A673 (cell line): ENCODE measurements around the gene BHLHE23. TPM values are rescaled to one million over a fixed set of nuclear protein-coding genes. Genes with fewer than 3 reads are reported as not detected.

Experiments
- BruUV-seq: library from RNA; stranded (reverse); fragments of 400-500 nt; replicated peaks from 2 replicates; lab custom pipeline; 2021; lab: Mats Ljungman, UMichigan
- CTCF ChIA-PET: fragments of 300-600 bp; sonication (Branson Sonifier 250); formaldehyde crosslinking; loops from one replicate; lab custom pipeline; 2022; ENCODE audit warnings: antibody characterized with exemption; lab: Charles Lee
- POLR2A ChIA-PET: fragments of 300-600 bp; sonication (Branson Sonifier 250); formaldehyde crosslinking; loops from one replicate; lab custom pipeline; 2022; ENCODE audit warnings: antibody characterized with exemption; ENCODE audit not compliant: low non-redundant PET; lab: Charles Lee
- DNase-seq: peaks from one replicate; pipeline ENCODE4 v3.0.0-alpha.2; 2015; ENCODE audit warnings: low spot score
- H3K27ac ChIP-seq: fragments of 200-600 bp; sonication (generic); 2 replicates; pipeline ENCODE4 v1.5.1; 2016; ENCODE audit warnings: mixed run types, low read depth, mild to moderate bottlenecking, mixed read lengths, antibody characterized with exemption, low read length; ENCODE audit not compliant: poor library complexity, severe bottlenecking
- H3K27me3 ChIP-seq: fragments of 200-600 bp; sonication (generic); replicated peaks from 2 replicates; pipeline ENCODE4 v1.6.1; 2017; ENCODE audit warnings: mixed run types, low read depth, mild to moderate bottlenecking, mixed read lengths, antibody characterized with exemption, low read length; ENCODE audit not compliant: insufficient read depth, poor library complexity
- H3K36me3 ChIP-seq: fragments of 200-600 bp; sonication (generic); 2 replicates; pipeline ENCODE4 v1.6.1; 2016; ENCODE audit warnings: mixed run types, mild to moderate bottlenecking, mixed read lengths, antibody characterized with exemption, low read length; ENCODE audit not compliant: insufficient read depth, poor library complexity, severe bottlenecking
- H3K4me1 ChIP-seq: fragments of 200-600 bp; sonication (generic); 2 replicates; pipeline ENCODE4 v1.6.1; 2017; ENCODE audit warnings: mixed run types, mild to moderate bottlenecking, mixed read lengths, antibody characterized with exemption, low read length; ENCODE audit not compliant: insufficient read depth, poor library complexity, severe bottlenecking
- H3K4me3 ChIP-seq: fragments of 200-600 bp; sonication (generic); 2 replicates; pipeline ENCODE4 v1.5.1; 2016; ENCODE audit warnings: low read depth, mixed run types, mild to moderate bottlenecking, mixed read lengths, low read length; ENCODE audit not compliant: poor library complexity, severe bottlenecking
- H3K9me3 ChIP-seq: fragments of 200-600 bp; sonication (generic); 2 replicates; pipeline ENCODE4 v1.6.1; 2016; ENCODE audit warnings: mixed run types, low read depth, mild to moderate bottlenecking, mixed read lengths, antibody characterized with exemption, low read length; ENCODE audit not compliant: poor library complexity, severe bottlenecking
- CTCF ChIP-seq: fragments of 300-800, 200-600 bp; sonication (generic); conservative IDR thresholded peaks from 2 replicates; pipeline ENCODE4 v1.5.1; 2017; ENCODE audit warnings: low read depth, mild to moderate bottlenecking, antibody characterized with exemption, low read length, moderate library complexity, mixed read lengths
- EZH2 ChIP-seq: fragments of 200-600 bp; sonication (generic); IDR thresholded peaks from 2 replicates; pipeline ENCODE4 v1.6.1; 2017; ENCODE audit warnings: borderline replicate concordance, low read depth, mild to moderate bottlenecking, mixed read lengths, antibody characterized with exemption, low read length; ENCODE audit not compliant: poor library complexity, severe bottlenecking
- intact Hi-C: fragments of 100-400 bp; cut with micrococcal nuclease; formaldehyde crosslinking; loops from one replicate; pipeline ENCODE4 v1.10.0; 2022; ENCODE audit not compliant: unreplicated experiment
- total RNA-seq: library from RNA; stranded (reverse); gene quantifications from 2 replicates; pipeline ENCODE4 v1.2.3, GENCODE V29; 2021

The BHLHE23 gene
- total RNA-seq, 1 experiment from 2014 or later, result not detected

DNA sequence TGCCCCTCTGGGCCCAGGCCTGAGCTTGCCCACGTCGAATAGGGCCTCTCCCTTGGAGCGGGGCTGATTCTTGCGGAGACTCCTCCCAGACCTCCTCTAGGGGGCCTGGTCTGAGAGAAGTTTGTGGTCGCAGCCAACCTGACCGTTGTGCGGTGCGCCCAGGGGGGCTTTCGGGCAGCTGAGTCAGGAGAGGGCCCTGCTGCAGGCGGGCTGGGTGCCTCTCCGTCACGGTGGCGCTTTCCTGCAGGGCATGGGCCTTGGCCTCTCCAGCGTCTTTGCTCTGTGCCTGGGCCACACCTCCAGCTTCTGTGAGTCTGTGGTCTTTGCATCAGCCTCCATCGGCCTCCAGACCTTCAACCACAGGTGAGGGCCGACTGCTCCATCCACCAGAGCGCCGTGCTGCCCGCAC is 41.4 kb downstream of the BHLHE23 start:
- TF ChIP-seq EZH2 (no peak), CTCF (no peak)
- Histone ChIP-seq H3K36me3 (no peaks in the 10 kb centered on the region), H3K4me3 (no peak overlapping the region), H3K27ac (no peak overlapping the region), H3K4me1 (no peaks in the 10 kb centered on the region), H3K27me3 (no peaks in the 10 kb centered on the region), H3K9me3 (no peaks in the 10 kb centered on the region)
- ChIA-PET CTCF (no interaction called here), POLR2A (no interaction called here)
- intact Hi-C loops, result no loop called here
- no TSS peak for BruUV-seq
- no peak for DNase-seq

DNA sequence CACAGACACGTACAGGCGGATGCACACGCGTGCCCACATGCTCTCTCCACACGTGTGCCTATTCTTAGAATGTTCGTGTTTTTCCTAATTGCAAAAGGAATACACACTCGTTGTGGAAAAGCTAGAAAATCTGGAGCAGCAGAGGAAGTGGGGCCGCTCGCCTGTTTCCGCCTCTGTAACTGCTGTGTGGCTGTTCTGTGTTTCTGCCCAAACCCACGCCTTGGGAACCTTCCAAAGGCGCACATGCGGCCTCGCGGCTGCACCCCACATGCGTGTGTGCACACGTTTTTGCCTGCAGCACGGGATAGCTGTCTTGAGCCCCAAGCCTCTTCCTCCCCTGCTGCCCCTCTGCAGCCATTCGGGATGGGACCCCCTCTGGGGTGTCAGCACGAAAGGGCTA is 42.1 kb downstream of the BHLHE23 start:
- no peak for DNase-seq
- ChIA-PET CTCF (no interaction called here), POLR2A (no interaction called here)
- H3K9me3 ChIP-seq, result no peaks in the 10 kb centered on the region
- no peaks in the 10 kb centered on the region for H3K27me3 ChIP-seq
- intact Hi-C loops, result no loop called here
- no peak for TF ChIP-seq EZH2
- TF ChIP-seq CTCF, result no peak
- H3K36me3 ChIP-seq, result no peaks in the 10 kb centered on the region
- no peak overlapping the region for H3K4me3 ChIP-seq
- BruUV-seq, result no TSS peak
- no peak overlapping the region for H3K27ac ChIP-seq
- H3K4me1 ChIP-seq, result no peaks in the 10 kb centered on the region

DNA sequence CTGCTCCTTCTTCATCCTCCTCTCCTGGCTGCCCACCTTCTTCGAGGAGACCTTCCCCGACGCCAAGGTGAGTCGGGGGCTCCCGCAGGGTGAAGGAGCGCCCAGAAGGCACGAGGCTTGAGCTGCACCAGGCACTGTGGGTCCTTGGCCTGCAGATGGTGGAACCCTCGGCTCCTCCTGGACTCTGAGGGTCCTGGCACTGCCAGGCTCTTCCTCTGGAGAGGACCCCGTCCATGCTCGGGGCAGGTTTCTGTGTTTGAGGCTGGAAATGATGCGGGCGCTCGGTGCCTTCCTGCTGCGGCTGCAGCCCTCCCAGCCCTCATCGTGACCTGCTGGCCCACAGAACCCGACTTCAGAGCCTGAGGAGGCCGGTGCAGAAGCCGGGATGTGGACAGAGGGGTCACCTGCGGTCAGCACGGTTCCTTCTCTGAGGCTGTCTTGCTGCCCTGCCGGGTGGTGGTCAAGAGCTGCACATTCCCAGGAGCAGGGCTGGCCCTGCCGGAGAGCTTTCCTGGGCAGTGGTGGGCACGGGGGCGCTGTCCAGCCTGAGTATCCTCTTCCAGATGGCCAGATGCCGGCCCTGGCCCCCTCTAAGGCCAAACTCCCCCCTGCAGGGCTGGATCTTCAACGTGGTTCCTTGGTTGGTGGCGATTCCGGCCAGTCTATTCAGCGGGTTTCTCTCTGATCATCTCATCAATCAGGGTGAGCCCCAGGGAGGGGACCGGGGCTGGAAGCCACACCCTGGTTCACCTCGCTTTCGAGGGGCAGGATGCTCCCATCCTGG is 43.0 kb downstream of the BHLHE23 start:
- Histone ChIP-seq H3K36me3 (no peaks in the 10 kb centered on the region), H3K4me3 (no peak overlapping the region), H3K9me3 (no peaks in the 10 kb centered on the region), H3K27me3 (no peaks in the 10 kb centered on the region), H3K27ac (no peak overlapping the region), H3K4me1 (no peaks in the 10 kb centered on the region)
- TF ChIP-seq CTCF, result no peak
- no peak for TF ChIP-seq EZH2
- no TSS peak for BruUV-seq
- DNase-seq, result no peak
- ChIA-PET CTCF (no interaction called here), POLR2A (no interaction called here)
- intact Hi-C loops, result no loop called here
